Left cardiac atrium (tissue), 4 donors: ENCODE measurements around the gene ELAC1. TPM values are rescaled to one million over a fixed set of nuclear protein-coding genes. Genes with fewer than 3 reads are reported as not detected.

ENCODE experiments used
- ATAC-seq, 2 donors: fragments of 200-7000 bp; cut with Tn5 transposase; one replicate each; pipeline ENCODE4 v1.9.1; 2020; ENCODE audit warnings: mild to moderate bottlenecking in 2 of 2, moderate library complexity in 2 of 2
- DNase-seq: peaks from one replicate; pipeline ENCODE4 v3.0.0-alpha.2; 2020
- intact Hi-C, 2 donors: fragments of 100-400 bp; cut with DNase I; formaldehyde crosslinking; loops; one replicate each; pipeline versions ENCODE4 v1.14.1 to v1.15.1; 2022 to 2023
- total RNA-seq, 2 donors: library from RNA; stranded (reverse); fragmentation: NEBNext Ultra II Directional; extraction: Animal tissue kit (Norgen Biotek cat#: 25700); gene quantifications; one replicate each; pipeline ENCODE4 v1.2.1, GENCODE V29; 2021
- donor health status: DM: no; HTN: yes; CAD: no.
- donor health status: DM: no; HTN: yes; CAD: no; lungs with severe emphysema.
- donor health status: DM: yes; HTN: yes; CAD: no.
- donor health status: Dilated cardiomyopathy.

ELAC1 gene
- total RNA-seq, 2 donors from 2014 or later = 4.3 to 5.3 TPM

GRCh38 chr18:51010218-51010617 lies 42.4 kb downstream of the ELAC1 start:
- DNase-seq (no peak), ATAC-seq (no peak)
- intact Hi-C loops = no loop called here

DNA sequence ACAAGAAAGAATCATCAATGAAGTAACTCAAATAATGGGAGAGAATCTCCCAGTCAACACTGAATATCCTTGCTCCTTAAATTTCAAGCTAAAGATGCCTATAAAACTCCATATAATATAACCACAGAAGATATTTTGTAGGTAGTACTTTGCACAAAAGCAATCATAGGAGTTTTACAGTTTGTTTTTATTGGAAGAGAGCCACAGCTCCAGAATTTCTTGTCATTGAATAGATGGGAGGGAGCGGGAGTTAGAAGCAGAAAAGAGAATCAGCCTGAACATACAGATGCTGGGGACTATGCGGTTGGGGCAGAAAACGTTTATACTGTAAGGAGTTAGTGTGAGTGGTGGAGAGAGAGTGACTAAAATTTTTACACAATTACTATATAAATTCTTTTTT lies 43.9 kb downstream of the ELAC1 start:
- intact Hi-C loops = no loop called here
- ATAC-seq (no peak), DNase-seq (no peak)

- DNase-seq (no peak), ATAC-seq (no peak)
- intact Hi-C loops = no loop called here
Observed at GRCh38 chr18:51012441-51012840, 44.6 kb downstream of the ELAC1 start.

DNA sequence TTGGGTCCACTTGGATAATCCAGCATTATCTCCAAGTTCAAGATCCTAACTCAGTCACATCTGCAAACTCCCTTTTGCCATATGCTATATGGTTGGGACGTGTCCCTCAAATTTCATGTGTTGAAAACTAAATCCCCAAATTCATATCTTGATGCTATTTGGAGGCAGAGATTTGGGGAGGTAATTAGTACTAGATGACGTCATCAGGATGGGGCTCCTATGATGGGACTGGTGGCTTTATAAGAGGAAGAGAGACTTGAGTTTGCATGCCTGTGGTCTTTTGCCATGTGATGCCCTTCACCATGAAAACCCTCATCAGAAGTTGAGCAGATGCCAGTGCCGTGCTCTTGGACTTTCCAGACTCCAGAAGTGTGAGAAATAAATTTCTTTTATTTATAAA lies 45.4 kb downstream of the ELAC1 start:
- no peak for DNase-seq
- ATAC-seq = no peak
- intact Hi-C loops = no loop called here

DNA sequence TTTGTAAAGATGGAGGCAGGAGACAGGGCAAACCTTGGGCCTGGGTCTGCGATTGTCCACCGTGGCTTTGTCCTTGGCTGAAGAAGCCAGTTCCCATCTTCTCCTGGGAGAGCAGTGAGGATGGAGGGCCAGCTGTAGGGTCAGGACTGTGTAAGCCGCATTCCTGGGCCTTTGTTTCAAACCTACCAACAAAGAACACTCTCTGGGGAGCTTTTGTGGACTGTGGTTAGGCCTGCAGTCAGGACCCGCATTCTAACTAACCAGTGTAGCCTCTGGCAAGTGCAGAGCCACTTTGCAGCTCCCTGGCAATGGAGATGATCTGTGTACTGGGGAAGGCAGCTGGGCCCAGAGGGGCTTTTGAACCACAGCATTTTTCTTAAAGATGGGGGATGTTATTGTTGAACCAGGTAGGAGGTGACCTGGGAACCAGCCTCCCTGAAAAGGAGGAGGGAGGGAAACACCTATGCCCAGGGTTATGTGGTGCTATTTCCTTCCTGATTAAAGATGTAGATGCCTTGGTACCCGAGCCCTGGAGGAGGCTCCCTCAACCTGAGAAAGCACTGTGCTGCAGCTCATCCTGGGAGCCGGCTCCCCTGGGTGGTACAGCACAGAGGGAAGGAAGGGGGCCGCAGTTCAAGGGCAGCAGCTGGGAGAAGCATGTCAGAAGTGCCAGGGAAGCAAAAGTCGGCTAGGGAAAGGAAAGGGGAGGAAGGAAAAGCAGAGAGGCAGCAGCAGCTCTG lies 49.5 kb downstream of the ELAC1 start:
- intact Hi-C loops = no loop called here
- DNase-seq = no peak
- no peak for ATAC-seq

GRCh38 chr18:51020536-51020935 lies 52.7 kb downstream of the ELAC1 start:
- intact Hi-C loops = no loop called here

DNA sequence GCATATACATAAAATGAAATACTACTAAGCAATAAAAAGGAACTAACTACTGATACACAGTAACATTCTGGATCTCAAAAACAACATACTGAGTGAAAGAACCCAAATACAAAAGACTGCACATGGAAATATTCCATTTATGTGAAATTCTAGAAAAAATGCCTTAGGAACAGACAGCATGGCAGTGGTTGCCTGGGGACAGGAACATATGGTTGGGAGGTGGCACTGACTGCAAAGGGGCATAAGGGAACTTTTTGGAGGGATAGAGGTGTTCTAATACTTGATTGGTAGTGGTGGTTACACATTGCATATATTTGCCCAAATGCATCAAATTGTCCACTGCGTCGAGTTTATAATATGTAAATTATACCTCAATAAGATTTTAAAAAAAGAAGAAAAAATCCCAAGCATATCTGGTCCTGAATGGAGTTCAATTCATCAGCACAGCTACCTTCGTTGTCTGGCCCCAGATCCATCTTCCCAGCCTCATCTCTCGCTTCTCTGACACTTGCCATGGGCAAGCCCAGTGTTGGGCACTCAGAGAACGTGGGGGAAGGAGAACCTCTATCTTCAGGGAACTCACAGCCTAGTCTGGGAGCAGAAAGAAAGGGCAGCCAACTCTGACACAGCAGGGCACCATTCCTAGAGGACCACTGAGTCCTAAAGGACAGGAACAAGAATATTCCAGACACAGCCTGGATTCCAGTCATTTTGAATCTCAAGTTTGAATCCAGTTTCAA lies 53.6 kb downstream of the ELAC1 start:
- ATAC-seq (no peak), DNase-seq (no peak)
- intact Hi-C loops = no loop called here

More at GRCh38 chr18:51020536-51020935, 52.7 kb downstream of the ELAC1 start:
- ATAC-seq (peak in 1 of 2 donors; percentile 42), DNase-seq (no peak)

DNA sequence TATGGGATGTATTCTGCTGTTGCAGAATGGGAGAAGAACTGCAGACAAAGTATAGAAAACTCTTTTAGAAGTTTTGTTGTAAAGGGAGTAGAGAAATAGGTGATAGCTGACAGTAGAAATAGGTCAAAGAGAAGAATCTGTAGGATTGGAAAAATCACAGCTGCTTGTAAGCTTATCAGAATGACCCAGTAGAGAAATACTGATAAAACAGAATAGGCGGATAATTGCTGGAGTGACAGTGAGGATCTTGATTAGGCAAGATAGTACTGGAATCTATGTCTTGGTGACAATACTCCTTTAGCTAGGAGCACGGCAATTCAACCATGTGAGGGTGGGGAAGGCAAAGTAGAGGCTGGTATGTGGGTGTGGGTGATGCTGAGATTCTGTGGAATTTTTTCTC lies 57.7 kb downstream of the ELAC1 start:
- no peak for DNase-seq
- intact Hi-C loops = no loop called here

GRCh38 chr18:51028201-51028805 lies 60.5 kb downstream of the ELAC1 start:
- ATAC-seq = no peak
- intact Hi-C loops = no loop called here
- no peak for DNase-seq

More for the DNA sequence above, 57.7 kb downstream of the ELAC1 start:
- ATAC-seq = no peak

GRCh38 chr18:51029378-51029693 lies 61.5 kb downstream of the ELAC1 start:
- intact Hi-C loops = no loop called here
- peak in 1 of 2 donors; percentile 20 for ATAC-seq
- DNase-seq = no peak

- DNase-seq (peak; percentile 95), ATAC-seq (peak; percentile 96 to 97)
- intact Hi-C loops = loop anchor here in 1 of 2 donors (5.0 kb wide), 1 partner anchor 63 kb away; the partner anchor contains the start of gene ELAC1
Observed at GRCh38 chr18:51029694-51030536, 62.1 kb downstream of the ELAC1 start, which contains the start of gene SMAD4. SMAD4 (plus strand) TSS chr18:51030213; CDS start chr18:51047047, 16,834 bp downstream.

DNA sequence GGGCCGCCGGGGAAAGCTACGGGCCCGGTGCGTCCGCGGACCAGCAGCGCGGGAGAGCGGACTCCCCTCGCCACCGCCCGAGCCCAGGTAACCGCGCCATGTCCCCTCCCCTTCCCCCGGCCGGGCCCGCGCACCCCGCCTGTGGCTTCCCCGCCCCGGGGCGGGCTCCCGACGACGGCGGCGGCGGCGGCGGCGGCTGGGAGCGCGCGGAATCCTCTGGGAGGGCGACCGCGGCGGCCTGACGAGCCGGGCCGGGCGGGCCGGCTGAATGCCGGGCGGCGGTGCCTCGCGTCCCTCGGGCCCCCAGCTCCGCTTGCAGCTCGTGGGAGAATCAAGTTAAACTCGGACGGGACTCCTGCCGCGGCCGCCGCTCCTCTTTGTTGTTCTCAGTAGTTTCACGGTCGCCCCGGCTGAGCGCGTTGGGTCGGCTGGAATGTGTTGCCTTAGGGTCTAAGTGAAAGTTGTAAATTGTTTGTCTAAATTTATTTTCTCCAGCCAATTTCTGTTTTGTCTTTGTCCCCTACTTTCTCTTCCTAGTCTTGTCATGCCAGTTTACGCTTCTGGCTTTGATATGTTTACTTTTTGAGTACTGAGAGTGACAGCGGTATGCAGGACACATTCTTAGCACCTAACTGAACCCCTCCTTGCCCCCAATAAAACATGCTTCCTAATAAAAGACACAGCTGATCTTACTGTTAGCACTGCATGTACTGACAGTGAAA lies 62.9 kb downstream of the ELAC1 start:
- DNase-seq = peak; percentile 76
- intact Hi-C loops = loop anchor here in 1 of 2 donors (5.0 kb wide), 1 partner anchor 63 kb away; the partner anchor contains the start of gene ELAC1
- ATAC-seq = peak; percentile 80 to 85

DNA sequence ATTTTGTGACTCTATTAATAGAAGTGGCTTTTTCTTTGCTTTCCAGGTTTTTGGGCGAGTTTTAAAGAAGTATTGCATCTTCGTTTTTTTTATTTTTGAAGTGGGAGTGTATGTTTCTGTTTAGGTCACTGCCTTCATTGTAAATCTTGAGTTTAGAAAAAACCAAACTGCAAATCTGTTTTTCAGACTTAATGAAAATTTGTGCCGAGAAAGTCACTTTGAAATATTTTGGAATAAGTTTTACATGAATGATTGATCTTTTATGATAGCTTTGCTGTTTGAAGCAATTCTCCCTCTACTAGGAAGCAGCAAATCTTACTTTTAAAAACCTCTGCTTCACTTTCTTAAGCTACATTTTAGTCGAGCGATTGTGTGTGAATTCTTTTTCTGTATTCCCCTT lies 64.4 kb downstream of the ELAC1 start:
- ATAC-seq (no peak), DNase-seq (no peak)
- intact Hi-C loops = loop anchor here in 1 of 2 donors (5.0 kb wide), 1 partner anchor 65 kb away; the partner anchor contains the start of gene ELAC1

DNA sequence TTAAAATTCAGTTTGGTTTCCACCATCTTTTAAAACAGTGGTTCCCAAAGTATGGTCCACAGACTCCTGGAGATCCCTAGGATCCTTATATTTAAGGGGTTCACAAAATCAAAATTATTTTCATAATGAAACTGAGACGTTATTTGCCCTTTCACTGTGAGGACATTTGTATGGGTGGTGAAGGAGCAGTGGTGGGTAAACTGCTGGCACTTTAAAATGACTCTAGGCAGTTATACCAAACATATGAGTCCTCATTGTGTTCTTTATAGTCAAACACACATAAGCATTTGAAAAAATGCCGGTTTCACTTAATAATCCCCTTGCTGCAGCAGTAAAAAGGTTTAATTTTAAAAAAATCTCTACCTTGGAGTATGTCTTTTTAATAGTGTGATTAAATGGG lies 69.4 kb downstream of the ELAC1 start:
- ATAC-seq (no peak), DNase-seq (no peak)
- intact Hi-C loops = no loop called here

Other genes with a start within 250 kb of the ELAC1 start
- gene MRO, start 148.0 kb upstream of the ELAC1 start, total RNA-seq = 1 to 10 TPM; 3.4 to 5.1 TPM
- 10 to 100 TPM; 77.3 to 88.1 TPM for gene ME2, start 88.9 kb upstream of the ELAC1 start, total RNA-seq
- gene SMAD4, start 62.2 kb downstream of the ELAC1 start, total RNA-seq = 10 to 100 TPM; 77.1 to 87.9 TPM
- 10 to 100 TPM; 18.2 to 28.4 TPM for gene MEX3C, start 229.6 kb downstream of the ELAC1 start, total RNA-seq